SU-DHL-6 (cell line): ENCODE results near the gene RAB40C.

Experiments used
- H2AFZ ChIP-seq: fragments of 200-600 bp; sonication (generic); 2 replicates; pipeline ENCODE4 v1.6.1; 2014; ENCODE audit warnings: low read depth, mild to moderate bottlenecking, moderate library complexity, mixed read lengths, antibody characterized with exemption, low read length; ENCODE audit not compliant: severe bottlenecking
- H3F3A ChIP-seq: fragments of 200-600 bp; shearing (Covaris generic); 2 replicates; pipeline ENCODE4 v1.6.0; 2016; ENCODE audit warnings: antibody characterized with exemption, mild to moderate bottlenecking; ENCODE audit not compliant: insufficient read depth
- H3K27ac ChIP-seq: fragments of 200-600 bp; sonication (generic); 2 replicates; pipeline ENCODE4 v1.5.1; 2016; ENCODE audit warnings: low read depth, mild to moderate bottlenecking, low read length, moderate library complexity, mixed read lengths
- H3K27me3 ChIP-seq: fragments of 200-600 bp; sonication (generic), shearing (Covaris generic); 2 replicates; pipeline ENCODE4 v1.6.0; 2014; ENCODE audit warnings: mild to moderate bottlenecking, low read length
- H3K36me3 ChIP-seq: fragments of 200-600 bp; sonication (generic); 2 replicates; pipeline ENCODE4 v1.6.1; 2014; ENCODE audit warnings: mild to moderate bottlenecking, low read length, mixed read lengths
- H3K4me2 ChIP-seq: fragments of 300-600, 200-600 bp; shearing (Covaris generic), sonication (generic); 2 replicates; pipeline ENCODE4 v1.6.0; 2014; ENCODE audit warnings: low read length, low read depth, mild to moderate bottlenecking; ENCODE audit not compliant: poor library complexity, severe bottlenecking
- H3K4me3 ChIP-seq: fragments of 200-600 bp; sonication (generic); 2 replicates; pipeline ENCODE4 v1.5.1; 2014; ENCODE audit warnings: antibody characterized with exemption, low read length, mild to moderate bottlenecking, mixed read lengths; ENCODE audit not compliant: insufficient read depth, poor library complexity, severe bottlenecking
- H3K79me2 ChIP-seq: fragments of 200-600 bp; sonication (generic); 2 replicates; pipeline ENCODE4 v1.6.1; 2014; ENCODE audit warnings: mild to moderate bottlenecking, low read length, moderate library complexity; ENCODE audit not compliant: insufficient read depth
- H3K9ac ChIP-seq: fragments of 200-600 bp; sonication (generic); 2 replicates; pipeline ENCODE4 v1.7.0; 2014; ENCODE audit warnings: mild to moderate bottlenecking, low read length
- H3K9me2 ChIP-seq: fragments of 200-600 bp; sonication (generic); replicated peaks from 2 replicates; pipeline ENCODE4 v1.6.1; 2014; ENCODE audit warnings: low read length; ENCODE audit not compliant: insufficient read depth
- H3K9me3 ChIP-seq: fragments of 200-600 bp; sonication (generic); 2 replicates; pipeline ENCODE4 v1.6.1; 2014; ENCODE audit warnings: low read length, mixed read lengths; ENCODE audit not compliant: insufficient read depth
- H4K20me1 ChIP-seq: fragments of 200-600 bp; sonication (generic); 2 replicates; pipeline ENCODE4 v1.6.1; 2014; ENCODE audit warnings: low read depth, mild to moderate bottlenecking, antibody characterized with exemption, low read length, moderate library complexity, mixed read lengths
- CTCF ChIP-seq: fragments of 200-600 bp; sonication (generic); IDR thresholded peaks from one replicate; pipeline ENCODE4 v1.5.1; 2017; ENCODE audit warnings: antibody characterized with exemption, mild to moderate bottlenecking, low read length, moderate library complexity; ENCODE audit not compliant: insufficient read depth, poor library complexity, severe bottlenecking
- EZH2phosphoT487 ChIP-seq: fragments of 200-600 bp; sonication (generic), shearing (Covaris generic); conservative IDR thresholded peaks from 2 replicates; pipeline ENCODE4 v1.6.1; 2018; ENCODE audit warnings: mild to moderate bottlenecking, antibody characterized with exemption, low read length, moderate library complexity, mixed read lengths

The RAB40C gene

GRCh38 chr16:635573-636205 is 45.8 kb downstream of the RAB40C start:
- H3K9ac ChIP-seq: peak overlapping the region; percentile 87

GRCh38 chr16:636206-637080 is 46.6 kb downstream of the RAB40C start, which contains the start of gene METTL26:
Gene METTL26 (minus strand): TSS chr16:636305. CDS start chr16:636290, 15 bp downstream.
- Histone ChIP-seq H4K20me1 (no peaks in the 10 kb centered on the region), H3K27ac (peak within 1 kb of the TSS; percentile 72), H3K9me2 (no peaks in the 10 kb centered on the region), H3K79me2 (no peaks in the 10 kb centered on the region; the same call in 1 of the 2 replicates), H3K27me3 (no peaks in the 10 kb centered on the region), H3K4me2 (peak within 1 kb of the TSS; percentile 76), H3K36me3 (no peaks in the 10 kb centered on the region), H3K9me3 (no peaks in the 10 kb centered on the region), H2AFZ (peak within 1 kb of the TSS; percentile 82), H3K4me3 (peak within 1 kb of the TSS; percentile 59), H3K9ac (peak within 1 kb of the TSS; percentile 87), H3F3A (peaks cover 17% of the 10 kb centered on the region)
- TF ChIP-seq EZH2phosphoT487 (no peak), CTCF (no peak)

More at GRCh38 chr16:635573-636205, 45.8 kb downstream of the RAB40C start:
- H3K27me3 ChIP-seq: no peaks in the 10 kb centered on the region
- peak overlapping the region; percentile 49 for H2AFZ ChIP-seq
- no peaks in the 10 kb centered on the region for H3K9me2 ChIP-seq
- H3K36me3 ChIP-seq: no peaks in the 10 kb centered on the region
- no peaks in the 10 kb centered on the region for H3K9me3 ChIP-seq
- H3K4me2 ChIP-seq: peak overlapping the region; percentile 76
- H3K4me3 ChIP-seq: peak overlapping the region; percentile 59
- H4K20me1 ChIP-seq: no peaks in the 10 kb centered on the region
- TF ChIP-seq CTCF (no peak), EZH2phosphoT487 (no peak)
- H3K79me2 ChIP-seq: no peaks in the 10 kb centered on the region
- H3F3A ChIP-seq: peaks cover 17% of the 10 kb centered on the region
- H3K27ac ChIP-seq: peak overlapping the region; percentile 8; the same call in 1 of the 2 replicates

GRCh38 chr16:637081-638018 is 47.5 kb downstream of the RAB40C start:
- Histone ChIP-seq H3K9me2 (no peaks in the 10 kb centered on the region), H2AFZ (peak overlapping the region; percentile 82), H3F3A (peaks cover 17% of the 10 kb centered on the region), H3K9ac (peak overlapping the region; percentile 87), H3K27ac (peak overlapping the region; percentile 72), H3K9me3 (no peaks in the 10 kb centered on the region), H3K27me3 (no peaks in the 10 kb centered on the region), H4K20me1 (no peaks in the 10 kb centered on the region), H3K79me2 (peaks cover under 1% of the 10 kb centered on the region; the same call in 1 of the 2 replicates), H3K4me2 (peak overlapping the region; percentile 76), H3K4me3 (peak overlapping the region; percentile 59), H3K36me3 (no peaks in the 10 kb centered on the region)
- TF ChIP-seq EZH2phosphoT487 (no peak), CTCF (no peak)
